NCI-H345 (cell line): ENCODE data around the gene ZAP70.

Source experiments
- DNase-seq: peaks from one replicate; lab custom pipeline; 2025; lab: John Stamatoyannopoulos, UW

The ZAP70 gene

GRCh38 chr2:97788986-97789644, 75.7 kb downstream of the ZAP70 start:
- no peak for DNase-seq
